Adrenal gland (tissue), 5 donors: ENCODE results near the gene SOD1.

Source experiments
- POLR2A ChIP-seq, 2 donors: fragments of 450-650 bp; IDR thresholded peaks; one replicate each; pipeline ENCODE4 v1.6.1; 2017; ENCODE audit warnings: antibody characterized with exemption in 2 of 2, mild to moderate bottlenecking in 2 of 2, moderate library complexity in 1 of 2
- TF ChIP-seq, protein P1 (sequence below), 6 experiments: fragments of 450-650 bp in 4 of 6; fragments of 200-600 bp in 2 of 6; sonication (generic) in 1 of 6; IDR thresholded peaks; 1 replicate in 5 of 6; 2 replicates in 1 of 6; pipeline versions ENCODE4 v1.5.1 to v1.8.0; 2016 to 2021; ENCODE audit warnings: antibody characterized with exemption in 6 of 6, mild to moderate bottlenecking in 2 of 6, moderate library complexity in 1 of 6
- donor health status: DM: no; HTN: no; CAD: no.

DNA sequence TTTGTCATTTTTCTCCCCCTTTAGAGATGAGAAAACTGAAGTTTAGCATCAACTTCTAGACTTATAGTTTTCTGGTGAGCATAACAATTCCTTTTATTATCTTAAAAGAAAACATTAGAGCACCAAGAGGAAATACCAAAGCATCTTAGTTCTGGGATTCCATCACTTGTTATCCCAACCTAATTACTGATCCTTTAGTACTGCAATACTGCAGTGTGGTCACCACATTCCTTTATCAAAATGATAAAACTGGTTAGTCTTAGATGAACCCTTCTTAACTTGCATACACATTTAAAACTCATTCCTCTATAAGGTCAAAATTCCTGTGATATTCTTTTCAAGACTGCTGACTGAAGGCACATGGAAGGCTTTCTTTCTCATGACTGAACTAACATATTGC lies 23.1 kb downstream of the SOD1 start:
- TF ChIP-seq, protein P1, sequence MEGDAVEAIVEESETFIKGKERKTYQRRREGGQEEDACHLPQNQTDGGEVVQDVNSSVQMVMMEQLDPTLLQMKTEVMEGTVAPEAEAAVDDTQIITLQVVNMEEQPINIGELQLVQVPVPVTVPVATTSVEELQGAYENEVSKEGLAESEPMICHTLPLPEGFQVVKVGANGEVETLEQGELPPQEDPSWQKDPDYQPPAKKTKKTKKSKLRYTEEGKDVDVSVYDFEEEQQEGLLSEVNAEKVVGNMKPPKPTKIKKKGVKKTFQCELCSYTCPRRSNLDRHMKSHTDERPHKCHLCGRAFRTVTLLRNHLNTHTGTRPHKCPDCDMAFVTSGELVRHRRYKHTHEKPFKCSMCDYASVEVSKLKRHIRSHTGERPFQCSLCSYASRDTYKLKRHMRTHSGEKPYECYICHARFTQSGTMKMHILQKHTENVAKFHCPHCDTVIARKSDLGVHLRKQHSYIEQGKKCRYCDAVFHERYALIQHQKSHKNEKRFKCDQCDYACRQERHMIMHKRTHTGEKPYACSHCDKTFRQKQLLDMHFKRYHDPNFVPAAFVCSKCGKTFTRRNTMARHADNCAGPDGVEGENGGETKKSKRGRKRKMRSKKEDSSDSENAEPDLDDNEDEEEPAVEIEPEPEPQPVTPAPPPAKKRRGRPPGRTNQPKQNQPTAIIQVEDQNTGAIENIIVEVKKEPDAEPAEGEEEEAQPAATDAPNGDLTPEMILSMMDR (IDR thresholded peaks at IDR 0.05), result no peak
- no peak for TF ChIP-seq POLR2A (IDR thresholded peaks at IDR 0.05)
